Fibroblast of skin of abdomen (primary cell): ENCODE data around the gene SLC30A4.
A peak's percentile ranks its signal among the peaks of the same experiment; 100 is the strongest.
"Not testable (repeated sequence)": the region's sequence is repeated elsewhere in the genome, so short reads cannot be mapped to it uniquely, and the experiment has no call there.

Source experiments
- DNase-seq: peaks from one replicate; pipeline ENCODE4 v3.0.0-alpha.2; 2013

The SLC30A4 gene

DNA sequence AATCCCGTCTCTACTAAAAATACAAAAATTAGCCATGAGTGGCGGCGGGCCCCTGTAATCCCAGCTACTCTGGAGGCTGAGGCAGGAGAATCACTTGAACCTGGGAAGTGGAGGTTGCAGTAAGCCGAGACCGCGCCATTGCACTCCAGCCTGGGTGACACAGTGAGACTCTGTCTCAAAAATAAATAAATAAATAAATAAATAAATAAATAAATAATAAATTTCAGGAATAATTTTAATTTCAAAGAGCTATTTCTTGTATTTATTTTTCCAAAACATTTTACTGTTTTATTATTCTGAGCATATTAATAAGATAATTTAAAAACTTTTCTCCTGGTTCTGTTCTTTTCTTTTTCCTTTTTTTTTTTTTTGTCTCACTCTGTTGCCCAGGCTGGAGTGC is 15.4 kb downstream of the SLC30A4 start:
- DNase-seq: not testable (repeated sequence)

DNA sequence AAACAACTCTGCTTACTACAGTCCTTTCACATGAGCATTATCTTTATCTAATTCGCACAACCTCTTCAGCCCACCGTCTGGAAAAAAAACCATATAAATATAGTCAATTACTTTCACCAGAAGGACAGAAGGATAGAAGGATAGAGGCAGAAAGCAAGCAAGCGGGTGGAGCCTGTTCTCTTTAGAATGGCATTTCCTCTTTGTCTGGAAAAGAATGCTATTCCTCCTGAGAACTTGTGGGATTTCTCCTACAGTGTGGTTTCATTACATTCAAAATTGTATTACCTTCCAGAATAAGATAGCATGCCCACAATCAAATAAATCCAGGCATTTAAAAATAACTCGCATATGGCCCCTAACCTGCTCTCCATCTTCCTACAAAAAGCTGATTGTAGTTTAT is 23.1 kb downstream of the SLC30A4 start:
- DNase-seq: peak; percentile 43

DNA sequence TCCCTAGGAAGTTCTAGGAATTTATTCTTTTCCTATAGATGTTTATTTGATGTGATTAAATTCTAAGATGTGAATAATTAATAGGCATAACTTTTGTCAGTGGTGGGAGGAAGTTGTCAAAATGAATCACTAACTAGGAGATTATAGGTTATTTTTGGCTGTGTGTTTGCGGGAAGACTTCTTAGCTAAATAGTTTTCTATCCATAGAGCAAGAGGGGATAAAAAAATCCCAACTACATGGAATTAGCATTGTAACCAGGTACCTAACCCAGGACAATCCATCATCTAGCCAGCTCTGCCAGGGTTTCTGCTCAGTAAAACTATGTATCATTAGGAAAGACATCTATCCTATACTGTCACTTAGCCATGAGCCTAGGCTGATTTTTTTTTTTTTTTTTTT is 23.9 kb downstream of the SLC30A4 start:
- no peak for DNase-seq

DNA sequence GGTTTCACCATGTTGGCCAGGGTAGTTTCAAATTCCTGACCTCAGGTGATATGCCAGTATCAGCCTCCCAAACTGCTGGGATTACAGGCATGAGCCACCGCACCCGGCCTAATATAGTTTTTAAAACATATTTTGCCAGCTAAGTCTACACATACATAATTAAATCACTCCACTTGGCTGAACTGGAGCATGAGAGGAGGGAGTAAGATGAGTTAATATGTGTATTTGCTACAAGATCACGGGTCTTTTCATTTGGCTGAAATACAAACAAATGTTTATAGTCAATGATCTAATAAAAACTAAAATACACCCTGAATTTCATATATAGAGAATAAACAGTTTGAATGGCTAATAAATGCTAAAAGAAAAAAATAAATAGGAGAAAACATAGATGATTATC is 25.3 kb downstream of the SLC30A4 start:
- no peak for DNase-seq

DNA sequence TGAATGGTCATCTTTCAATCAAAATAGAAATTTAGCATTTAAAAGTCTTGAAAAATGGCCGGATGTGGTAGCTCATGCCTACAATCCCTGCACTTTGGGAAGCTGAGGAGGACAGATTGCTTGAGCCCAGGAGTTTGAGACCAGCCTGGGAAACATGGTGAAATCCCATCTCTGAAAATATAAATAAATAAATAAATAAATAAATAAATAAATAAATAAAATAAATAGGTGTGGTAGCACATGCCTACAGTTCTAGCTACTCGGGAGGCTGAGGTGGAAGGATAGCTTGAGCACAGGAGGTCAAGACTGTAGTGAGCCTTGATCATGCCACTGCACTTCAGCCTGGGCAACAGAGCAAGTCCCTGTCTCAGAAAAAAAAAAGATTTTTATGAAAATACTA is 25.9 kb downstream of the SLC30A4 start:
- DNase-seq: no peak

DNA sequence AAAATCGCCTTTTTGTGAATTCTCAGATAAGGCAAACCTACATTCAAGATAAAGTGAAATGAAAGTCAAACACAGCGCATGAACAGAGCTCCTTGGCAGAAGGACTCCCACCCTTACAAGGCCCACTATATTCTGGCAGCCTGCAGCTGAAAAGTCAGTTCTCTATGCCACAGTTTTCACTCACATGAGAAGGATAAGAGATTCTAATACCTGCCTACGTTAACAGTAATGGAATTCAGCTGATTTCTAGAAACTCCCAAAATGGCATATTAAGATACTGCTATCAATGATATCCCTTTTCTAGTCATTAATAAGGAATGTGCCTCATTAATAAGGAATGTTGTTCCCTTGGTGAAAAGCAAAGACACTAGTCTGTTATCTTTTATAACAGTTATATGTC is 27.0 kb downstream of the SLC30A4 start:
- DNase-seq: no peak

DNA sequence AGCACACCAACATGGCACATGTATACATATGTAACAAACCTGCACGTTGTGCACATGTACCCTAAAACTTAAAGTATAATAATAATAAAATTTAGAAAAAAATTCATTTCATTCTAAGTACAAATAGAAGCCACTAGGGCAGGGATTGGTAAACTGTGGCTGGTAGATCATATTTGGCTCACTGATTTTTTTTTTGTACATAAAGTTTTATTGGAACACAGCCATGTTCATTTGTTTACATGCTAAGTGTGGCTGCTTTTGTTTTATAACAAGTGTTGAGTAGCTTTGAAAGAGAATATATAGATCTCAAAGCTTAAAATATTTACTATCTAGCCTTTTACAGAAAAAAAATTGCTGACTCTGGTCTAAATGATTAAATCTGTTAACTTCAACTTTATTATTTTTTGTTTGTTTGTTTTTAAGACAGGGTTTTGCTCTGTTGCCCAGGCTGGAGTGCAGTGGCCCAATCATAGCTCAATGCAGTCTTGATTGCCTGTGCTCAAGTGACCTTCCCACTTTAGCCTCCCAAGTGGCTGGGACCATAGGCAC is 32.8 kb downstream of the SLC30A4 start:
- DNase-seq: no peak

DNA sequence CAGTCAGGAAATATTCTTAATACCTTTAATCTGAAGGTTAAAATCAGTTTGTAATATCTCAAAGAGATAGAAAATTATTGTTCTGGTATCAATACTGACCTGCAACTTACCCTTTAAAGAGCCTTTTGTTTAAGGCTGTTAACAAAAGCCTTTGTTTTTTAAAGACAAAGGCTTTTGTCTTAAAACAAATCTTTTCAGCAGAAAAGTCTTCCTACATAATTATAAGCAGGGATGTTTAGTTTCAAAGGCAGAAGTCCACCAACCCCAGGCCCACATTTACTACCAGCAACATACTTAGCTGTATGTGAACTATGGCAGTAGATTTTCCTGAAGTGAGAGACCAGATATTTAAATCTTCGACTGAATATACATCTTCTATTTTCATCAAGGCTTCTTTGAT is 36.2 kb downstream of the SLC30A4 start:
- DNase-seq: no peak

DNA sequence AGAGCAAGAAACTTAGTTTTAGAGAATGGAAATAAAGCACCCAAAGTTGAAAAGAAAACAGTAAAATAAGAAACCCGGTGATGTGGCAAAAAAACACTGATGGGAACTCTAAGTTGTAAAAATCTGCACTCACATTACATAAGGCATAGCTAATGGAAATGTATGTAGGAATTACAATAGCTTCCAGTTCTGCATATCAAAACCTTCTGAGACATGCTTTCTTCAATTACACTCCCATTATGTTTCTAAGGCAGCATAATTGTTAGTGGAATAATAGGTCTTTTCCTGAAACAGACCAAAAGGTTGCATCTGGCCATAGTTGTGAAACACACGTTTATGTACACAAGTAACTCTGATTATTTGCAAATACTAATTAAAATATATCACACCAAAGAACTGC is 41.4 kb downstream of the SLC30A4 start:
- no peak for DNase-seq

DNA sequence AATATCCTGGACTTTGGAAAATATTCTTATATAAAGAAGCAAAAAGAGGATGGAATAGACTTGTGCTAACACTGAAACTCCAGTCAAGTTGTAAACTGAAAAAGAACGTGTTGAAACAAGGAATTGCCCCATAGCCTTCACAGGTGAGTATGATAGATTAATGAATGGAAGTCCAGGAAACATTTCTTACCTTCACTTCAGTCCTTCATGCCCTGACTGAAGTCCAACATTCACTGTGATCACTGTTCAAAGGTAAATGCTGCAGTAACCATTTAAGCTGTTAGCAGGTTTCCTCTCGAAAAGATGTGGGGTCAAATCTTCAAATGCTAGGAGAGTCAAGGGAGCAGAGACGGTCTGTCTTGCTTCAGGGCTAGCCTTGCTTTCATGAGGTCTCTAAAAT is 46.1 kb downstream of the SLC30A4 start:
- no peak for DNase-seq

DNA sequence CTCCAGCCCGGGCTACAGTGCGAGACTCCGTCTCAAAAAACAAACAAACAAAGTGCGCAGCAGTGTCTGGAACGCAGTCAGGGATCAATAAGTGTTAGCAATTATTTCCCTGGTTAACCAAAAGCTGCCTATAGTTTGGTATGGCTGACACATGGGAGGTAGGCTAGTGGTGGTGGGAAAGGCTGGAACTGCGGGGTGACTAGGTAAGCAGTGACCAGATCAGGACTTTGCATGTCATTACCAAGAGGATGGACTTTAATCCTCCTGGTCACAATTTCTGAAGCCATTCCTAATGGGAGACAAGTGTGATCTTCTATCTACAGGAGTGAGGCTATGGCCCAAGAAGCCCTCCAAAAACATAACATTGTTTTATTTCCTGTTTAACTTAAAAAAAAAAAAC is 47.8 kb downstream of the SLC30A4 start:
- DNase-seq: no peak

DNA sequence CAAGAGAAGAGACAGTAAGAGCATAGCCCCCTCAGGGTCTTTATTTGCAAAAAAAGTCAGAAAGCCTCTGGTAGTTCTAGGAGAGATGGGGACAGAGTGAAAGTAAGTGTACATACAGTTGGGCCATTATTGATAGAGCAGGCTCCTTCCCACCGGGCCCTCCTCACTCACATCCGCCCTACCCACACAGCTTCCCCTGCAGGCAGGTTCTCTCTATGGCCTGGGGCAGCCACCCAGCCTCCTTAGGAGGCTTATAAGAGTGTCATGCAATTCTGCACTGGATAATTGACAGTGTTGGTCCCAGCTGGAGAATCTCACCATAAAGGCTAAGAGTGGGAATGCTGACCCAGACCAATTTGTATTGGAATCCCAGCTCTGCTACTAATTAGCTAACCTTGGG is 49.5 kb downstream of the SLC30A4 start:
- DNase-seq: no peak

DNA sequence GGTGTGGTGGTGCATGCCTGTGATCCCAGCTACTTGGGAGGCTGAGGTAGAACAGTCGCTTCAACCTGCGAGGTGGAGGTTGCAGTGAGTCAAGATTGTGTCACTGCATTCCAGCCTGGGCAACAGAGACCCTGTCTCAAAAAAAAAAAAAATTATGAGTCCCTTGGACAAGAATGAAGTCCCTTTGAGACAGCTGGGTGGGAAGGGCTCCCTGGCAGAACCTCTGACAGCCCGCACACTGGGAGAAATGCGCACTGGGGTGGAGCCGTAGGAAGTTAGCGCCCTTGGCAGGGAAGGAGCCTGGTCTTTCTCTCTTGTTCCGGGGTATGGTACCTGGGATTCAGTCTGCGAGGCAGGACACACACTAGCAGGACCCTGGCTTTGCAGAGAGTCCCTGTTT is 51.4 kb downstream of the SLC30A4 start:
- no peak for DNase-seq

DNA sequence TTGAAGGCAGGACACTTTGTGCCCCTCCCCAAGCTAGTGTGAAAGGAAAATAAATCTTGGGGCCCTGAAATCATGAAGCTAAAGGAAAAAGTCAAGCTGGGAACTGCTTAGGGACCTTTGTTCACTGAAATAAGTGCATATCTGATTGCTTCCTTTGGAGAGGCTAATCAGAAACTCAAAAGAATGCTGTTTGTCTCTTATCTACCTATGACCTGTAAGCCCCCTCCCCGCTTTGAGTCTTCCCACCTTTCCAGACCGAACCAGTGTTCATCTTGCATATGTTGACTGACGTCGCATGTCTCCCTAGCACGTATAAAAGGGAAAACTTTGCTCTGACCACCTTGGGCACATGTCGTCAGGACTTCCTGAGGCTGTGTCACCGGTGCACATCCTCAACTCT is 53.1 kb downstream of the SLC30A4 start:
- no peak for DNase-seq

DNA sequence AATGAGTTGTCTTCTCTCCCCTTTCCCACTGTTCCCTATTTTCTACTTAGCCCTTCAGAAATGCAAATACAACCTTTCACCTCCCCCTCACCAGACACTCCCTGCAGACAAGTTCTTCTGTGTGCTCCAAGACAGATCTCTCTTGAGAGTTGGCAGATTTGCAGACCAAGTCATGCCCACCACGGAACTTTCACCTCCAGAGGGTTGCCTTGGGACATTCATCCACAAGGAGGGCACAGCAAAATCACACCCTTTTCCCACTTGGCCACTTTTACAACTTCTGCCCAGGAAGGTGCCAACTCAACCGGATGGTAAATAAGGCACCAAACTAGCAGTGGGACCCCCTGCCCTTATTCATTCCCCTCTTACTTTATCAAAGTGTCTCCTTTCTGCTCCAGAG is 53.5 kb downstream of the SLC30A4 start:
- DNase-seq: no peak

DNA sequence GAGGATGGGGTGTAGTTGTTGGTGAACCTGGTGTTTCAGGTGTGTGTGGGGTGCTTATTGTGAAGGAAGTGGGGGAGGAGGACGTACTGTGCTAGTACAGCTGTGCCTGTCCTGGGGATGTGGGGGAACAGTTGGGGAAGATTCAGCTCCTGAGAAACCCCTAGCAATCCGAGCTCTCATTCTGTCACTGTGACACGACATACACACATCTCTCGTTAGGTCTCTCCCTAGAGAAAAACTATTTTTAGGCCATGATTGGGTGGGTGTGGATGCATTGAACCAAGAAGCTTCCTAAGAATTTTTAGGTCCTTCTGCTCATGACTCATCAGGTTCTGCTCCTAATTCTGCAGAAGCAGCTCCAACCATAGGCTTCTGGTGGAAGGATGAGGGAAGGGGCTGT is 54.3 kb downstream of the SLC30A4 start:
- DNase-seq: no peak

DNA sequence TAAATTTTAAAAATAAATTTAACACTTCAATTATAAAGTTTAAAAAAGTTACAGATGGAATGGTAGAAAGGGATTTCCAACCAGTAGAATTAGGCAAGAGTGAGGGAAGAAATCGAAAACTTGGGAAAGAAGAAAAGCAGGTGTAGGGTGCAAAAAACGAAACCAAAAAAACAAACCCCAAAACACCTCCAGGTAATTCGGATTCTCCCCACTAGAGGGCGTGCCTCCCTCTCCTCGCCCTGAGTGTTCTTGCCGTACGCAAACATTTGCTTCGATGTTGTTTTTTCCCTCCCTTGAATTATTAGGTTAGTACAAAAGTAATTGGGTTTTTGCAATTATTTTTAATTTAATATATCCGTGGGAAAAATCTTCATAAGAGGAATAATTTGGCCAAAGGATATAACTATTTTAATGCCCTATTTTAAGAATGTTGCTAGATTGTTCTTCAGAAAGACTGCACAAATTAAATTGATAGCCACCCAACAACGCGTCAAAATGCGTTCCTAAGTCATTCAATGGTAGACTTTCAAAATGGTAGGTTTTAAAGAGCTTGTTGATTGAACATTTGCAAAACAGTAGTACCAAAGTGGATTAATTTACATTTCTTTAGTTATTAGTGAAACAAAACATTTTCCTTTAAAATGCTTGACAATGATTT is 63.7 kb downstream of the SLC30A4 start:
- peak; percentile 34 for DNase-seq

DNA sequence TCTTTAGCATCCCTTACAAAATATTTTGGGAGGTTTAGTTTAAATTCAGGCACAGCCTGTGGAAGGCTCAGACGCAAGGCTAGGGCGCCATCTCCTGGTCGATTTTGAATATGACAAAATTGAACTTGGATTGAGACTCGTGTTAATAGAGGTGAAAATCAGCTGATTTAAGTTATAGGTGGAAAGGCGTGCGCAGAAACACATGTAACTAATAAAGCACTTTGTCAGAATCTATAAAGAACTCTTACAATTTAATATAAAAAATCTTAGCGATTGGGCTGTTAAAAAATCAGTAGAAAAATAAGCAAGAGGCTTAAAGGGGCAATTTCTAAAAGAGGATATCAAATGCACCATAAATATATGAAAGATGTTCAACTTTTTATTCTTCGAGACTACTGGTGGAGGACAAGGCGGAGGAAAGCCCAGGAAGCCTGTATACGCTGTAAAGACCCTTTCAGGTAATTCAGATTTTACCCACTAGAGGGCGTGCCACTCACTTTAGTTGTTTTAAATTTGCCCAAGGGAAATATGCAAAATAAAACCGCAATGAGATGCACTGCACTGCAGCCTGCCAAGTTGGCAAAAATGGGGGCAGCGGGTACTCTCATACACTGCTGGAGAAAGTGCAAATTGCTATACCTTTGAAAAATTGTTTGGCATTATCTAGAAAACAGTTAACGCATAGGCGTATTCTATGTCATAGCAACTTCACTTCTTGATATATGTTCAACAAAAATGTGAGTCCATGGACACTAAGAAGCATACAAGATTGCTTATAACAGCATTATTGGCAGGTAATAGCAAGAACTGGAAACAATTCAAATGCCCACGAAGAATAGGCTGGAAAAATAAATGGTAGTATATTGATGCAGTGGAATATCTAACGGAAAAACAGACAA is 64.7 kb downstream of the SLC30A4 start:
- peak; percentile 76 for DNase-seq

DNA sequence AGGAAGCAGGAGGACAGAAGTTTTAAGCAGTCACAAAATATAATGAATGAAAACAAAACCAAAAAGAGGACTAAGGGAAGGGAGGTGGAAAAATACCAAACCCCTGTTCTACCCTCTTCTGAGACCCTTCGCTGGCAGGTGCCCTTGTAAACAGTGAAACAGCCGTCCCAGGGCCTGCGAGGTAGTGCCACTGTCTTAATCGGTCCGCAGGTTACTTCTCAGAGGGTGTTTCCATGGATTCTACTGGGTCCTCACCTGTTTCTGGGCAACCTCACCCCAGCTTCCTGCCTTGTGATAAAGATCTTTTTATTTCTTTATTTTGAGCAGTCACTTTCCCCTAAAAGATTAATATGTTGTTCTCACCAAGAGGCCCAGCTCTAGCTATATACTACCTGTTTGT is 65.3 kb downstream of the SLC30A4 start:
- DNase-seq: no peak

DNA sequence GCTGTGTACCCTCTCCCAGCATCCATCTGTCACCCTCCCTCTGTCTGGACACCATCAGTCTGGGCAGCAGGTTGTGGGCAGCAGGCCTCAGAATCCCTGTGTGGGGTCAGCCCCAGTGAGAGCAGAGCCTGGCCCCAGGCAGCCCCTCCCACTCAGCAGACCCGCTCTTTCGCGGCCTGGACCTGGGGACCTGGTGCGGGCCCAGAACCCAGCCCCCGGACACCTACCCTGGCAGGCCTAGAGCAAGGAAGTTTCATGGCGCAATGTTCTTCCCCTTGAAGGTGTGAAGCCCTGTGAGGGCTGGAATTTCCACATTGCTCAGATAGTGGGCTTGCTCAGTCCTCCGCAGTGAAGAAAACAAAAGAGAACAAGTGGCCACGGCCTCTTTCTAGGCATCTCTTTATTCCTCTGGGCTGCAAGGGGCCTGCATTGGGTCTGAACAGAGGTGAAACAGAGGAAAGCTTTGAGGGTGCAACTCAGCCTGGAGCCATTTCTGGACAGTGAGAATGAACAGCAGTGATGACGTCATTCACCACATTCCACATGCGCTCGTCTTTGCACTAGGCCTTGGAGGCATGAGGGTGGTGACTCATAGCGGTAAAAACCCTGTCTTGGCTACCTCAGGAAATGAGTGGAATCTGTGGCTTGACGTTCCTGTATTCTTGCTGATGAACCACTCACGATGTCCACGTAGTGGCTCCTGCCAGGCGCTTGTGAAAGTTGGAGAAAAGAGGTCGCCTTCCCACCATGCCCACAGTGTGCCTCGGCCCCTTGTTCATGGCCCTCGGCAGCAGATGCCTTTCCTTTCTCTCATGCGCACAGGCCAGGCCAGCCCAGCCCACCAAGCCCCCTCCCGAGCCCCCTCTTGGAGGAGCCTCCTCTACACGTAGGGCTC is 66.1 kb downstream of the SLC30A4 start:
- DNase-seq: peak; percentile 100

DNA sequence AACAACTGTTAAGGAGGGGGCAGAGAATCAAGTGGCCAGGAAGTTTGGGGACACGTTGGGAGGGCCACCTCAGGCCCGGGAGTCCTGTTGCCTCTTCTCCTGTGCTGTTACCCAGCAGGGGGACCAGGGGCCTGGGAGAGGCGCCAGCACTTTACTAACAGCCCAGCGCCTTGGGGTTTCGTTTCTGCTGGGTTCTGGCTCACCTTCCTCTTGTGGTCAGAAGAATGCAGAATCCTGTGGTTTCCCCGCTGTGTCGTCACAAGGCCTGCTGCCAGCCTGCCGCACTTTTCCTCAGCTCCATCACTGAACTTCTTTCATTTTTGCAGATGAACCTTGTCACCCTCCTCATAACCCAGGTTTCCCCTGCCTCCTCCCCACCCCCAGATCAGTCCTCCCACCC is 67.7 kb downstream of the SLC30A4 start:
- DNase-seq: peak; percentile 96

DNA sequence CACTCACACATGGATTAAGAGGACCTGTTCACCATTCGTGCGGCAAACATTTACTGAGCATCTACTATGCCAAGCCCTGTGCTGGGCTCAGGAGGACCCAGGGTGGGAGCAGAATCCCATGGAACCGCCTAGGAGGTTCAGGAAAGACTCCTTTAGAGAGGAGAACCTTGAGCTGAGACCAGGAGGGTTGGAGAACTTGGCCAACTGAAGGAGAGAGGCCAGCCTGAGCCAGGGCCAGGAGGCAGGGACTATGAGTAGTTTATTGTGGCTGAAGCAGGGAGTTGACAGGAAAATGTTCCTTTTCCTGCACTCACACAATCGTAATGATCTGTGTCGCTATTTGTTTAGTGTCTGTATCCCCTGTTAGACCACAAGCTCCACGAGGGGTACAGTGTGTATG is 71.3 kb downstream of the SLC30A4 start:
- no peak for DNase-seq
